ENCODE results near the gene STMN1. TPM values are rescaled to one million over a fixed set of nuclear protein-coding genes. Genes with fewer than 3 reads are reported as not detected.

STMN1 gene
- total and polyA plus RNA-seq, 11 donors: 21.1 to 95.2 (median 46.4) TPM

- no peak overlapping the region for H3K27ac ChIP-seq
- intact Hi-C loops (cut with DNase I): no loop called here
- peaks cover 0 to 45% (median 7%) of the 10 kb centered on the region in 12 donors for H3K4me1 ChIP-seq
- H3K27me3 ChIP-seq: no peaks in the 10 kb centered on the region
- no peak for ATAC-seq
- no peak for DNase-seq
- H3K4me3 ChIP-seq: no peak overlapping the region
- TF ChIP-seq POLR2A (IDR thresholded peaks at IDR 0.05): no peak
- TF ChIP-seq CTCF (IDR thresholded peaks at IDR 0.05): no peak
- 69 to 80% (median 76%) methylated on average over 7 of the region's 7 CpGs for WGBS, 4 donors
- no peaks in the 10 kb centered on the region for H3K36me3 ChIP-seq
- H3K9me3 ChIP-seq: no peaks in the 10 kb centered on the region
Measured at GRCh38 chr1:25929016-25929415, 22.8 kb upstream of the STMN1 start.

GRCh38 chr1:25927521-25928265 lies 21.5 kb upstream of the STMN1 start:
- H3K36me3 ChIP-seq: no peaks in the 10 kb centered on the region
- no peak for TF ChIP-seq POLR2A (IDR thresholded peaks at IDR 0.05)
- TF ChIP-seq CTCF (IDR thresholded peaks at IDR 0.05): no peak
- ATAC-seq (no peak), DNase-seq (peak in 1 of 5 donors; percentile 20)
- 97 to 99% (median 98%) methylated on average over 5 of the region's 5 CpGs for WGBS, 4 donors
- no peak overlapping the region for H3K27ac ChIP-seq
- no peaks in the 10 kb centered on the region for H3K9me3 ChIP-seq
- no peak overlapping the region for H3K4me3 ChIP-seq
- intact Hi-C loops (cut with DNase I): no loop called here
- no peaks in the 10 kb centered on the region for H3K27me3 ChIP-seq
- peaks cover 0 to 43% (median 8%) of the 10 kb centered on the region in 12 donors for H3K4me1 ChIP-seq

GRCh38 chr1:25926731-25927496 lies 20.7 kb upstream of the STMN1 start:
- H3K9me3 ChIP-seq: no peaks in the 10 kb centered on the region
- no peak overlapping the region for H3K4me3 ChIP-seq
- peaks cover 0 to 43% (median 10%) of the 10 kb centered on the region in 12 donors for H3K4me1 ChIP-seq
- H3K36me3 ChIP-seq: no peaks in the 10 kb centered on the region
- 52 to 70% (median 61%) methylated on average over 10 to 13 of the region's 13 CpGs for WGBS, 4 donors
- H3K27ac ChIP-seq: no peak overlapping the region
- intact Hi-C loops (cut with DNase I): no loop called here
- H3K27me3 ChIP-seq: no peaks in the 10 kb centered on the region
- ATAC-seq (no peak), DNase-seq (no peak)
- TF ChIP-seq POLR2A (IDR thresholded peaks at IDR 0.05): no peak

GRCh38 chr1:25924454-25924853 lies 18.2 kb upstream of the STMN1 start:
- Histone ChIP-seq H3K4me1 (peaks cover 0 to 33% (median 10%) of the 10 kb centered on the region in 12 donors), H3K27me3 (no peaks in the 10 kb centered on the region), H3K27ac (peak overlapping the region in 1 of 12 donors; percentile 27), H3K9me3 (no peaks in the 10 kb centered on the region), H3K36me3 (no peaks in the 10 kb centered on the region), H3K4me3 (no peak overlapping the region)
- no peak for ATAC-seq
- 84 to 90% (median 89%) methylated on average over 2 of the region's 2 CpGs for WGBS, 4 donors
- TF ChIP-seq POLR2A (IDR thresholded peaks at IDR 0.05) (no peak), CTCF (IDR thresholded peaks at IDR 0.05) (no peak)
- intact Hi-C loops (cut with DNase I): loop anchor here in 1 of 10 donors (5.0 kb wide), 1 partner anchor 63 kb away; no protein-coding TSS in a partner anchor
- DNase-seq: no peak

Data from heart left ventricle (tissue), 16 donors.